Lower leg skin (tissue), 3 donors: ENCODE data around the gene CXCL12.

Experiments used
- CTCF ChIP-seq, 3 donors: fragments of 450-650 bp; IDR thresholded peaks; one replicate each; pipeline ENCODE4 v1.5.1; 2016; ENCODE audit warnings: antibody characterized with exemption in 3 of 3, mild to moderate bottlenecking in 3 of 3, moderate library complexity in 2 of 3
- POLR2A ChIP-seq, 2 donors: fragments of 450-650 bp; IDR thresholded peaks; one replicate each; pipeline ENCODE4 v1.6.1; 2016 to 2017; ENCODE audit warnings: antibody characterized with exemption in 2 of 2, mild to moderate bottlenecking in 1 of 2, moderate library complexity in 1 of 2

GRCh38 chr10:44426247-44427034 is 41.5 kb upstream of the CXCL12 start:
- no peak for TF ChIP-seq POLR2A (IDR thresholded peaks at IDR 0.05)
- TF ChIP-seq CTCF (IDR thresholded peaks at IDR 0.05): no peak
